ENCODE measurements around the gene TBC1D17.
"Not testable (repeated sequence)": the region's sequence is repeated elsewhere in the genome, so short reads cannot be mapped to it uniquely, and the experiment has no call there.

TBC1D17 gene

GRCh38 chr19:49924004-49924880, 46.7 kb downstream of the TBC1D17 start:
- no peak for DNase-seq

DNA sequence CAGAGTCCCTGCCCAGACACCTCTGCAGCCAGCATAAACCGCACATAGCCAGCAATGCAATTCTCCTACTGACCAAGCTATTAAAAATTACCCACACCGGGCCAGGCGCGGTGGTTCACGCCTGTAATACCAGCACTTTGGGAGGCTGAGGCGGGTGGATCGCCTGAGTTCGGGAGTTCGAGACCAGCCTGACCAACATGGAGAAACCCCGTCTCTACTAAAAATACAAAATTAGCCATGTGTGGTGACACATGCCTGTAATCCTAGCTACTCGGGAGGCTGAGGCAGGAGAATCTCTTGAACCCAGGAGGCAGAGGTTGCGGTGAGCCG, 47.3 kb downstream of the TBC1D17 start:
- DNase-seq, result not testable (repeated sequence)

GRCh38 chr19:49925486-49925885, 48.0 kb downstream of the TBC1D17 start:
- no peak for DNase-seq

GRCh38 chr19:49926515-49926914, 49.0 kb downstream of the TBC1D17 start:
- DNase-seq, result no peak

DNA sequence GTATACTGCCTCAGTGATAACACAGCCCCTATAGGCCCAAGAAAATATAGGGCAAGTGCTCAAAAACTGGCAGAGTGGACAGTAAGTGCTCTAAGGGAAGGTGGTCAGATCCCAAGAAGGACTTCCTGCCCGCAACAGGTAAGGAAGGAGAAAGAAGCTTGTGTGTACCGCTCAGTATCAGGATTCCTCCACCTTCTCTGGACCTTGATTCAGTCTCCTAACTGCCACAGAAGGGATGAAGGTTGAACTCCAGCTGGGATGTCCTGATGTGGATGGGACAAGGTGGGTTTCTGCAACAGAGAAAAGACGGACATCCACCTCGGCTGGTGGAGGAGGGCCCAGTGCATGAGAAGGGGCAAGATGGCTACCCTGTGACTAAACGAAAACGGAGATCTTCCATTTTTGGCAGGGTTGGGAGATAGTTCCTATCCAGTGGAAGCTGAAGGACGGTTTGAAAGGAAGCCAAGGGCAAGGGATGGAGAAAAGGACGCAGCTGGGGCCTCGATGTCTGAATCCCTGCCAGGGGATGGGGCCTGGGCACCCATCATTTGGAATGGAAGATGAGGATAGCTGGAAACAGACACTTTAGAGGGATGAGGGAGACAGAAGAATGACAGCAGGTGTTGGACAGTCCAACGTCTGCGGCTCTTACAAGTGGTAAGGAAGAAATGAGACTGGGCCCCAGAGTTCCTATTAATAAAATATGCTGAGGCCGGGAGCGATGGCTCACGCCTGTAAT, 50.2 kb downstream of the TBC1D17 start:
- DNase-seq, result no peak

- peak; percentile 85 to 92 (median 88) for DNase-seq
Observed at GRCh38 chr19:49929121-49929610, 51.7 kb downstream of the TBC1D17 start, which contains the start of the genes ATF5 and NUP62. Gene ATF5 (plus strand): TSS chr19:49929205. CDS start chr19:49930851, 1,646 bp downstream. Gene NUP62 (minus strand): TSS chr19:49929504. CDS start chr19:49909807, 19,697 bp downstream.

DNA sequence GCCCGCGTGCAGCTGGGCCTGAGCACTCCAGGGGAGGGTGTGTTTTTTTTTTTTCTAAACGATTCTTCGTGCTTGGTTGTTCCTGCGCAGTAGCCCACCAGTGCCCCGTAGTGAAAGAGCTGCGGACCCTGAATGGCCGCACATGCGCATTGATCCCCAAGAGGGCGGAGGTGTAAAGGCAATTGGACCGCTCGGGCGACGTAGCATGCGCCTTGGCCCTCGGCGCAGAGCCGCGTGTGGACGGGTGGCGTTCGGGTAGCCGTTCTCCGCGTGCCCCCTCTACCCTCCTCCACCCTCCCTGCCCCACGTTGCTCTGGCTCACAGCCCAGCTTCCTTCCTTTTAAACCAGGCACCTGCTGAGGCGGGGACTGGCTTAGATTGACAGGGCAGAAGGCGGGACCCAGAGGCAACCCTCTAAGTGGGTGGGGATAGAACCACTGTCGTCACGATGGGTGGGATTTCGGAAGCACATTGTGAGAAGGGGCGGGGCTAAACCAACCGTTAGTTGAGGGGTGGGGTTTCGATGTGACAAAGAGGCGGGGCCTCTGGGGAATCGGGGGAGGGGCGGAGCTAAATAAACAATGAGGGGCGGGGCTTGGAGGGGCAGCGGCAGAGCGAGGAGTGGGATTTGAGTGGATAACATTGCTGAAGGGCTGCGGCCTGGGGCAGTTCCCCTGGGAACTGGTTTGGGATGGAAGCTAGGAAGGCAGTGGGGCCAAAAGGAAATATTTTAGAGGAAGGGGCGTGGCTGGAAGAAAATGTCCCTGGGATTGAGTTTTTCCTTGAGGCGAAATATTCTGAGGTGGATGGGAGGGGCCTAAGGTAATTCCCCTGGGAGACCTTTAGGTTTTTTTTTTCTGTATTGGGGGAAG, 52.3 kb downstream of the TBC1D17 start:
- peak; percentile 84 to 92 (median 88) for DNase-seq

GRCh38 chr19:49930483-49931011, 53.0 kb downstream of the TBC1D17 start:
- DNase-seq, result peak in 1 of 4 experiments; percentile 11

GRCh38 chr19:49931293-49932040, 54.0 kb downstream of the TBC1D17 start:
- DNase-seq, result no peak

DNA sequence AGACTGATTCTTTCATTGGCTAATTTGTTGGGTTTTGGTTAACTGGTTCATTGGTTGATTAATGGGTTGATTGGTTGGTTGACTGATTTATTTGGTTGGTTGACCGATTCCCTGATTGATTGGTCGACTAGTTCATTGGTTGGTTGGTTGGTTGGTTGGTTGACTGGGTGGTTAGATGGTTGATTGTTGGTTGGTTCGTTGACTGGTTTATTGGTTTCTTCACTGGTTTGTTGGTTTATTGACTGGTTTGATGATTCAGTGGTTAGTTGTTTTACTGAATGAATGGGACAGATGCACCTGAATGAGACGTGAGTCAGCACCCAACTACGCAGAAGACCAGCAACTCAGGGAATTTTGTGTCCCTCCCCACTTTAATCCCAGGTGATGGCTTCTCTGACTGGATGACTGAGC, 54.5 kb downstream of the TBC1D17 start:
- DNase-seq, result no peak

DNA sequence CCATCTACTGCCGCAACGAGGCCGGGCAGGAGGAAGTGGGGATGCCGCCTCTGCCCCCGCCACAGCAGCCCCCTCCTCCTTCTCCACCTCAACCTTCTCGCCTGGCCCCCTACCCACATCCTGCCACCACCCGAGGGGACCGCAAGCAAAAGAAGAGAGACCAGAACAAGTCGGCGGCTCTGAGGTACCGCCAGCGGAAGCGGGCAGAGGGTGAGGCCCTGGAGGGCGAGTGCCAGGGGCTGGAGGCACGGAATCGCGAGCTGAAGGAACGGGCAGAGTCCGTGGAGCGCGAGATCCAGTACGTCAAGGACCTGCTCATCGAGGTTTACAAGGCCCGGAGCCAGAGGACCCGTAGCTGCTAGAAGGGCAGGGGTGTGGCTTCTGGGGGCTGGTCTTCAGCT, 55.2 kb downstream of the TBC1D17 start:
- peak in 1 of 4 experiments; percentile 39 for DNase-seq

GRCh38 chr19:49933643-49934042, 56.1 kb downstream of the TBC1D17 start:
- no peak for DNase-seq

DNA sequence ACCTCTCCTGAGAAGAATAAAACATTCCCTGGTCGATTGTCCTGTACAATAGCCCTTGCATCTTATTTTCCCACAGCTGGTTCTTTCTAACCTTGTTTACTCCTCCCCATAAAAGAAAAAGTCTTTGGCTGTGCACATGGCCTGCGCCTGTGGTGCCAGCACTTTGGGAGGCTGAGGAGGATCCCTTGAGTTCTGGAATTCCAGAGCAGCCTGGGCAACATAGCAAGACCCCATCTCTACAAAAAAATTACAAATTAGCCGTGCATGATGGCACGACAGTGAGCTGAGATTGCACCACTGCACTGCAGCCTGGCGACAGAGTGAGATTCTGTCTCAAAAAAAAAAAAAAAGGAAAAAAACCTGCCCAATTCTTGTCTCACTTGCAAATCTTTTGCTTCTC, 59.0 kb downstream of the TBC1D17 start:
- DNase-seq, result no peak

DNA sequence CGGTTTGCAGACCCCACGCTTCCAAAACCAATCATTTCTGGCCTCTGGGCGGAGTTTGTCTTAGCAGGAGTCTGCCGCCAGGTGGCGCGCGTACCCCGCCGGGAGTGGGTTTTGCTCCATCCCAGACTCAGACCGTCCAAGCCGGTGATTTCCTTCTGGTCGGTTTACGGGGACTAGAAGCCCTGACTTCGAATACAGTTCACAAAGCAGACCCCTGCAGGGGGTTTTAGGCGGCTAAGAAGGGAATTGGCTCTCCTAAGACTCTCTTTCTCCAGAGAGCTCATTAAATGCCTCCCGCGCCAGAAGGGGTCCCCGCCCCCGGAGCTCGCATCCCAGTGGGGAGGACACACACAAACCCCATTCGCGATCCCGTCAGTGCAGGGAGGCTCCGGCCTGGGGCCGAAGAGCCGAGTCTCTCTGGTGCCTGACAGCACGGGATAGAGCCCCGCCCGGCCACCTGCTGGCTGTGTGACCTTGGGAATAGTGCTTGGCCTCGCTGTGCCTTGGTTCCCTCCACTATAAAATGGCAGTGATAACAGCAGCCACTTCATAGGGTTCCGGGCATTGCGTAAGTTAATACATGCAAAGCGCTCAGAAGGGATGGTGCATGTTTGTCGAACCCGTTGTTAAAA, 60.4 kb downstream of the TBC1D17 start:
- peak; percentile 44 to 76 (median 63) for DNase-seq

Measured in activated CD4-positive, CD25-positive, alpha-beta regulatory T cell (primary cell).